ENCODE data around the gene SEC14L1.

DNA sequence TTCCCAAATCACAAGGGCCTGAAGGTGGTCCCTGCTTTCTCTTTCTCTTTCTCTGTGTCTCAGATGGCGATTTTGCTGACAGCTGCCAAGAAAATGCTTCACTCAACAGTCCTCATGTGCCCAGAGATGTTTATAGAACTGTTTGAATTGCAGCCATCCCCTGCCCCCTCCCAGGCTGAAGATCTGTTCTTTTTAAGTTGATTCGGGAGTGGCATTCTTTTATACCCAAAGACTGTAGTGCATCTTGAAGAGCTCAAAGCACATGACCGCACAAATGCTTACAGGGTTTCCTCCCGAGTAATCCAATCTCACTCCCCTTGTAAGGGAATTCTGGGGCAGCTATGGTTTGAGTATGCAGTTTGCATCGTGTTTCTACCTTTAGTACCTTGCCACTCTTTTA, 75.7 kb downstream of the SEC14L1 start:
- TF ChIP-seq, protein P1, sequence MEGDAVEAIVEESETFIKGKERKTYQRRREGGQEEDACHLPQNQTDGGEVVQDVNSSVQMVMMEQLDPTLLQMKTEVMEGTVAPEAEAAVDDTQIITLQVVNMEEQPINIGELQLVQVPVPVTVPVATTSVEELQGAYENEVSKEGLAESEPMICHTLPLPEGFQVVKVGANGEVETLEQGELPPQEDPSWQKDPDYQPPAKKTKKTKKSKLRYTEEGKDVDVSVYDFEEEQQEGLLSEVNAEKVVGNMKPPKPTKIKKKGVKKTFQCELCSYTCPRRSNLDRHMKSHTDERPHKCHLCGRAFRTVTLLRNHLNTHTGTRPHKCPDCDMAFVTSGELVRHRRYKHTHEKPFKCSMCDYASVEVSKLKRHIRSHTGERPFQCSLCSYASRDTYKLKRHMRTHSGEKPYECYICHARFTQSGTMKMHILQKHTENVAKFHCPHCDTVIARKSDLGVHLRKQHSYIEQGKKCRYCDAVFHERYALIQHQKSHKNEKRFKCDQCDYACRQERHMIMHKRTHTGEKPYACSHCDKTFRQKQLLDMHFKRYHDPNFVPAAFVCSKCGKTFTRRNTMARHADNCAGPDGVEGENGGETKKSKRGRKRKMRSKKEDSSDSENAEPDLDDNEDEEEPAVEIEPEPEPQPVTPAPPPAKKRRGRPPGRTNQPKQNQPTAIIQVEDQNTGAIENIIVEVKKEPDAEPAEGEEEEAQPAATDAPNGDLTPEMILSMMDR (IDR thresholded peaks at IDR 0.05): no peak
- no peak for TF ChIP-seq POLR2AphosphoS5 (IDR thresholded peaks at IDR 0.05; ENCODE audit: insufficient read depth in 1 of 2, low read depth in 1 of 2)
